Ishikawa (cell line): ENCODE data around the gene SH3RF1.

Experiments
- CEBPB ChIP-seq: IDR thresholded peaks from 2 replicates; pipeline ENCODE4 v1.6.1; 2012
- CREB1 ChIP-seq: IDR thresholded peaks from 2 replicates; pipeline ENCODE4 v1.6.1; 2012; ENCODE audit warnings: low read depth
- EGR1 ChIP-seq: IDR thresholded peaks from 2 replicates; pipeline ENCODE4 v1.6.1; 2012
- EP300 ChIP-seq: IDR thresholded peaks from 2 replicates; pipeline ENCODE4 v1.6.1; 2012; ENCODE audit warnings: borderline replicate concordance
- FOXM1 ChIP-seq: IDR thresholded peaks from 2 replicates; pipeline ENCODE4 v1.6.1; 2012; ENCODE audit warnings: low read depth, borderline replicate concordance
- MAX ChIP-seq: IDR thresholded peaks from 2 replicates; pipeline ENCODE4 v1.6.1; 2012
- NFIC ChIP-seq: IDR thresholded peaks from 2 replicates; pipeline ENCODE4 v1.6.1; 2012
- RAD21 ChIP-seq: IDR thresholded peaks from 2 replicates; pipeline ENCODE4 v1.6.1; 2012; ENCODE audit warnings: low read depth
- REST ChIP-seq: IDR thresholded peaks from 2 replicates; pipeline ENCODE4 v1.6.1; 2012; ENCODE audit warnings: low read depth, mild to moderate bottlenecking
- TAF1 ChIP-seq: IDR thresholded peaks from 2 replicates; pipeline ENCODE4 v1.6.1; 2012; ENCODE audit warnings: low read depth, mild to moderate bottlenecking
- TCF12 ChIP-seq: IDR thresholded peaks from 2 replicates; pipeline ENCODE4 v1.6.1; 2012; ENCODE audit warnings: low read depth
- TEAD4 ChIP-seq: IDR thresholded peaks from 2 replicates; pipeline ENCODE4 v1.6.1; 2012
- USF1 ChIP-seq: IDR thresholded peaks from 2 replicates; pipeline ENCODE4 v1.6.1; 2012
- YY1 ChIP-seq: IDR thresholded peaks from 2 replicates; pipeline ENCODE4 v1.6.1; 2012; ENCODE audit warnings: low read depth
- ZBTB7A ChIP-seq: IDR thresholded peaks from 2 replicates; pipeline ENCODE4 v1.6.1; 2012; ENCODE audit warnings: low read depth

Gene SH3RF1

GRCh38 chr4:169312690-169313422 lies 42.1 kb upstream of the SH3RF1 start:
- TF ChIP-seq USF1: no peak
- TF ChIP-seq ZBTB7A: no peak
- TF ChIP-seq TAF1: no peak
- TF ChIP-seq YY1: no peak
- TF ChIP-seq EP300: no peak
- TF ChIP-seq CEBPB: no peak
- TF ChIP-seq RAD21: no peak
- TF ChIP-seq EGR1: no peak
- no peak for TF ChIP-seq FOXM1
- no peak for TF ChIP-seq REST
- TF ChIP-seq MAX: no peak
- TF ChIP-seq NFIC: no peak
- TF ChIP-seq TCF12: no peak
- TF ChIP-seq CREB1: no peak
- no peak for TF ChIP-seq TEAD4

GRCh38 chr4:169311643-169312365 lies 41.0 kb upstream of the SH3RF1 start:
- no peak for TF ChIP-seq CREB1
- TF ChIP-seq TCF12: no peak
- TF ChIP-seq EGR1: no peak
- TF ChIP-seq USF1: no peak
- TF ChIP-seq RAD21: peak; percentile 61
- no peak for TF ChIP-seq ZBTB7A
- TF ChIP-seq FOXM1: no peak
- TF ChIP-seq TEAD4: peak; percentile 89
- TF ChIP-seq YY1: no peak

GRCh38 chr4:169309326-169309967 lies 38.7 kb upstream of the SH3RF1 start:
- TF ChIP-seq USF1 (no peak), TAF1 (no peak), EGR1 (no peak), ZBTB7A (no peak), CEBPB (no peak), TEAD4 (no peak), MAX (no peak), NFIC (no peak), REST (no peak), TCF12 (no peak), RAD21 (no peak)

DNA sequence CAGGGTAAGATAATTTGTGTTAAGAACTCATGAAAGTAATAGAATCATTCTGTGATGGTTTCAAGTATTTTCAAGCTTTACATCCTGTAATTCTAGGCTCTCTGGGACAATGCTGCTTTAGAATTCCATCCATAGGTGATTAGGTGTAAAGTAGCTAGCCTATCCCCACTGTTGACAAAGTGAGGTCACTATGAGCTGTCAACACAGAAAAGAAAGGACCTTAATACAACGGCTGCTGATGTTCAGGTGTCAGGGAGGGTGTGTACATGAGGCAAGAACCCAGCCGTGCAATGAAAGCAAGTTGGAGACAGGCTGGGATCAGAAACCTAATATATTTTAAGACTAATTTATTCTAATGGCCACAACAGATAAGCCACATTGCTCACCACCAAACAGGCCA lies 36.8 kb upstream of the SH3RF1 start:
- TF ChIP-seq TCF12 (no peak), NFIC (no peak), USF1 (no peak), YY1 (no peak), EGR1 (no peak), MAX (no peak), ZBTB7A (no peak), FOXM1 (no peak), EP300 (no peak), CEBPB (no peak), TEAD4 (no peak), CREB1 (no peak), TAF1 (no peak)
